Kidney (tissue), 14 donors: ENCODE measurements around the gene RANBP3. TPM values are rescaled to one million over a fixed set of nuclear protein-coding genes. Genes with fewer than 3 reads are reported as not detected.

ENCODE experiments used
- DNase-seq, 5 donors: peaks; one replicate each; pipeline ENCODE4 v3.0.0-alpha.2; 2013 to 2020
- FAIRE-seq: peaks from 2 replicates; lab custom pipeline; 2012; peaks lifted over from hg19 to GRCh38; lab: Jason Lieb, UNC
- H3K27ac ChIP-seq, 2 donors: one replicate each; pipeline ENCODE4 v1.7.0; 2013; ENCODE audit warnings: low read depth in 2 of 2, low read length in 2 of 2, inconsistent platforms in 1 of 2
- H3K27me3 ChIP-seq: one replicate; pipeline ENCODE4 v1.7.1; 2013; ENCODE audit warnings: low read length, inconsistent platforms; ENCODE audit not compliant: control insufficient read depth, insufficient read depth
- H3K36me3 ChIP-seq, 3 donors: one replicate each; pipeline versions ENCODE4 v1.7.0 to v1.7.1; 2013; ENCODE audit warnings: low read length in 3 of 3, control low read depth in 1 of 3, inconsistent platforms in 1 of 3; ENCODE audit not compliant: insufficient read depth in 3 of 3, control insufficient read depth in 2 of 3
- H3K4me1 ChIP-seq, 3 donors: one replicate each; pipeline versions ENCODE4 v1.7.0 to v1.7.1; 2013; ENCODE audit warnings: low read length in 3 of 3, inconsistent platforms in 1 of 3, low read depth in 1 of 3; ENCODE audit not compliant: control insufficient read depth in 2 of 3, insufficient read depth in 2 of 3
- H3K4me3 ChIP-seq, 3 donors: one replicate each; pipeline versions ENCODE4 v1.7.0 to v1.8.1; 2013; ENCODE audit warnings: low read length in 3 of 3, control low read depth in 1 of 3, inconsistent platforms in 1 of 3
- H3K9ac ChIP-seq, 3 donors: one replicate each; pipeline versions ENCODE4 v1.7.0 to v1.7.1; 2013; ENCODE audit warnings: low read length in 3 of 3, control low read depth in 1 of 3, inconsistent platforms in 1 of 3
- H3K9me3 ChIP-seq, 3 donors: one replicate each; pipeline versions ENCODE4 v1.7.0 to v1.7.1; 2013; ENCODE audit warnings: low read length in 3 of 3, control low read depth in 1 of 3, inconsistent platforms in 1 of 3; ENCODE audit not compliant: control insufficient read depth in 2 of 3, insufficient read depth in 1 of 3
- CTCF ChIP-seq: IDR thresholded peaks from 3 replicates; pipeline ENCODE4 v1.5.1; 2012; ENCODE audit warnings: mild to moderate bottlenecking, moderate library complexity, borderline replicate concordance; ENCODE audit not compliant: insufficient read depth; ENCODE audit errors: extremely low read depth
- intact Hi-C: fragments of 100-400 bp; cut with DNase I; formaldehyde crosslinking; loops from one replicate; pipeline ENCODE4 v1.11.1; 2022
- polyA plus RNA-seq: library from polyadenylated mRNA; stranded (reverse); fragments of 350-450 nt; fragmentation: Illumina TruSeq; extraction: RNeasy Lipid Tissue Mini Kit (QIAGEN cat#74804); gene quantifications from one replicate; pipeline ENCODE4 v1.2.3, GENCODE V29; 2014; ENCODE audit warnings: low read depth, low replicate concordance; ENCODE audit not compliant: insufficient read depth
- total RNA-seq: library from RNA; stranded (reverse); fragmentation: NEBNext Ultra II Directional; extraction: Animal tissue kit (Norgen Biotek cat#: 25700); gene quantifications from one replicate; pipeline ENCODE4 v1.2.1, GENCODE V29; 2021
- donor health status: control.
- donor health status: control.
- donor health status: control.
- donor health status: control.
- donor health status: control.
- donor health status: DM: yes; HTN: yes; CAD: no.
- donor health status: Normal renal cell carcinoma (clear cell type).

Gene RANBP3
- total and polyA plus RNA-seq, 2 donors from 2014 or later, result 33.7 to 69.7 TPM

DNA sequence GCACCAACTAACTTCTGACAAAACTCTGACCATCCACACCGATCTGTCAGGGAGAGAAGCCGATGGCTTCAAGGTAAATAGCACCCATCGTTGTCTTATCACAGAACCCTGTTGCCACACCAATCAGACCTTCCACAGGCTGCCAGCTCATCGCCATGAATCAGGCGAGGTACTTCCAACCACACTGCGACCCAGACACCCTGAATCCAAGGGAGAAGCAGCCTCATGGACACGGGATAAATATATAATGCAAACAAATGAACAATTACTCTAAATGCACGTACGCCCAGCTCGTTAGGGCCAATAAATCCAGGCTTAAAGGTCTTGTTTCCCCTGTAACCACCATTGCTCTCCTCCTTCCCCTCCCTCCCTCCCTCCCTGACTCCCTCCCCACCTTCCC is 20.8 kb downstream of the RANBP3 start:
- Histone ChIP-seq H3K27me3 (no peaks in the 10 kb centered on the region), H3K9ac (no peak overlapping the region), H3K27ac (no peak overlapping the region), H3K4me1 (peaks cover 8 to 52% (median 36%) of the 10 kb centered on the region in 3 donors), H3K4me3 (no peak overlapping the region), H3K36me3 (no peaks in the 10 kb centered on the region), H3K9me3 (no peaks in the 10 kb centered on the region)
- intact Hi-C loops, result no loop called here
- no peak for TF ChIP-seq CTCF
- peak in 1 of 5 donors; percentile 35 for DNase-seq
- no peak for FAIRE-seq

- H3K27ac ChIP-seq, result no peak overlapping the region
- intact Hi-C loops, result no loop called here
- no peak for FAIRE-seq
These were observed 21.2 kb downstream of the RANBP3 start for GRCh38 chr19:5956728-5957127.

DNA sequence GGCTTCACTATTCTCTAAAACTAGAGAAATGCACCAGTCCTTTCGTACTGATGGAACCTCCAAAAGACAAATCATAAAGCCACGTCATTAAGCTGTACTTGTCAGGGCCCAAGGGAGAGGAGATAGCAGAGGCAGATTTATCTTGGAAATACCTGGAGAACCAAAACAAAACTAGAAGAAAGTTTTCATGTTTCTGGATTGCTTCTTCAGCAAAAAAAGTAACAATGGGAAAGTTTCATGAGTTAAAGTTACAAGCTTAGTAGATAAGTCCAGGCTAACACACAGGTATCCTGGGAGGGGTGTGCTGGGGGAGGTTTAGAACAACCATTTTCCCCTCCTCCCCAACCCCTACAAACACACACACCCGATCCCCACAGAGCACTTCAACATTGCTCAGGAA is 21.6 kb downstream of the RANBP3 start:
- Histone ChIP-seq H3K36me3 (no peaks in the 10 kb centered on the region), H3K9ac (no peak overlapping the region), H3K27ac (no peak overlapping the region), H3K9me3 (no peaks in the 10 kb centered on the region), H3K4me1 (peaks cover 8 to 52% (median 39%) of the 10 kb centered on the region in 3 donors), H3K4me3 (no peak overlapping the region), H3K27me3 (no peaks in the 10 kb centered on the region)
- no peak for DNase-seq
- intact Hi-C loops, result no loop called here
- TF ChIP-seq CTCF, result no peak
- no peak for FAIRE-seq

More at GRCh38 chr19:5956728-5957127, 21.2 kb downstream of the RANBP3 start:
- no peaks in the 10 kb centered on the region for H3K36me3 ChIP-seq
- DNase-seq, result peak in 2 of 5 donors; percentile 9 to 41
- H3K4me1 ChIP-seq, result peaks cover 8 to 52% (median 37%) of the 10 kb centered on the region in 3 donors
- H3K9ac ChIP-seq, result no peak overlapping the region
- no peaks in the 10 kb centered on the region for H3K27me3 ChIP-seq
- TF ChIP-seq CTCF, result no peak
- H3K4me3 ChIP-seq, result no peak overlapping the region
- H3K9me3 ChIP-seq, result no peaks in the 10 kb centered on the region

DNA sequence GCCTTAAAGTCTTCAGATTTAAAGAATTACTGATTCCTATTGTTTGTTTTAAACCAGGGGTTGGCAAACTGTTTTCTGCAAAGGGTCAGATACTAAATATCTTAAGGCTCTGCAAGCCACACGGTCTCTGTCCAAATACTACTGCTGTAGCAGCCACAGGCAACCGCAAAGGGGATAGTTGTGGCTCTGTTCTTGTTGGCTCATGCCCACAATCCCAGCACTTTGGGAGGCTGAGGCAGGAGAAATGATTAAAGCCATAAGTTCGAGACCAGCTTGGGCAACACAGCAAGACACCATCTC is 22.4 kb downstream of the RANBP3 start:
- Histone ChIP-seq H3K4me3 (no peak overlapping the region), H3K36me3 (no peaks in the 10 kb centered on the region), H3K4me1 (peaks cover 9 to 48% (median 39%) of the 10 kb centered on the region in 3 donors), H3K9me3 (no peaks in the 10 kb centered on the region), H3K9ac (no peak overlapping the region), H3K27ac (no peak overlapping the region), H3K27me3 (no peaks in the 10 kb centered on the region)
- TF ChIP-seq CTCF, result no peak
- intact Hi-C loops, result no loop called here
- FAIRE-seq (no peak), DNase-seq (no peak)
